Left ventricle myocardium superior (tissue), 1 donor: Measurements from ENCODE around the gene KCNJ6. TPM values are rescaled to one million over a fixed set of nuclear protein-coding genes. Genes with fewer than 3 reads are reported as not detected.

Experiments
- ATAC-seq: fragments of 200-7000 bp; cut with Tn5 transposase; one replicate; pipeline ENCODE4 v1.9.1; 2020; ENCODE audit warnings: mild to moderate bottlenecking, moderate library complexity
- DNase-seq: peaks from one replicate; pipeline ENCODE4 v3.0.0-alpha.2; 2020
- intact Hi-C: fragments of 100-400 bp; cut with micrococcal nuclease; formaldehyde crosslinking; loops from one replicate; pipeline ENCODE4 v1.11.0; 2022
- total RNA-seq: library from RNA; stranded (reverse); fragmentation: NEBNext Ultra II Directional; extraction: Animal tissue kit (Norgen Biotek cat#: 25700); gene quantifications from one replicate; pipeline ENCODE4 v1.2.1, GENCODE V29; 2021
- donor health status: DM: no; HTN: yes; CAD: no; lungs with severe emphysema.

Gene KCNJ6
- total RNA-seq, 1 donor from 2014 or later, result not detected

GRCh38 chr21:37871121-37871862 lies 45.0 kb downstream of the KCNJ6 start:
- intact Hi-C loops, result no loop called here
- ATAC-seq, result no peak

GRCh38 chr21:37870221-37870620 lies 46.0 kb downstream of the KCNJ6 start:
- intact Hi-C loops, result no loop called here
- no peak for ATAC-seq
- DNase-seq, result no peak

More at GRCh38 chr21:37871121-37871862, 45.0 kb downstream of the KCNJ6 start:
- no peak for DNase-seq

- intact Hi-C loops, result no loop called here
- ATAC-seq (no peak), DNase-seq (no peak)
These were observed 46.6 kb downstream of the KCNJ6 start for GRCh38 chr21:37869661-37870060.

- intact Hi-C loops, result no loop called here
- no peak for ATAC-seq
- no peak for DNase-seq
These were observed 47.6 kb downstream of the KCNJ6 start for GRCh38 chr21:37868446-37869295.

- ATAC-seq (peak; percentile 67), DNase-seq (no peak)
- intact Hi-C loops, result no loop called here
These were observed 50.2 kb downstream of the KCNJ6 start for GRCh38 chr21:37866027-37866426.

GRCh38 chr21:37865156-37865555 lies 51.1 kb downstream of the KCNJ6 start:
- DNase-seq (no peak), ATAC-seq (no peak)
- intact Hi-C loops, result no loop called here

GRCh38 chr21:37863842-37864241 lies 52.4 kb downstream of the KCNJ6 start:
- ATAC-seq, result no peak
- DNase-seq, result no peak
- intact Hi-C loops, result no loop called here

- ATAC-seq (peak; percentile 73), DNase-seq (no peak)
- intact Hi-C loops, result no loop called here
These were observed 53.7 kb downstream of the KCNJ6 start for GRCh38 chr21:37862536-37862935.

GRCh38 chr21:37861561-37861960 lies 54.7 kb downstream of the KCNJ6 start:
- DNase-seq (no peak), ATAC-seq (no peak)
- intact Hi-C loops, result no loop called here

- intact Hi-C loops, result no loop called here
- ATAC-seq, result no peak
These were observed 55.8 kb downstream of the KCNJ6 start for GRCh38 chr21:37860416-37860815.

GRCh38 chr21:37855647-37856625 lies 60.3 kb downstream of the KCNJ6 start:
- ATAC-seq (no peak), DNase-seq (no peak)
- intact Hi-C loops, result no loop called here

More at GRCh38 chr21:37860416-37860815, 55.8 kb downstream of the KCNJ6 start:
- no peak for DNase-seq

- intact Hi-C loops, result no loop called here
- ATAC-seq, result no peak
These were observed 61.0 kb downstream of the KCNJ6 start for GRCh38 chr21:37855271-37855646.

GRCh38 chr21:37849506-37850102 lies 66.7 kb downstream of the KCNJ6 start:
- DNase-seq (no peak), ATAC-seq (no peak)
- intact Hi-C loops, result no loop called here

More at GRCh38 chr21:37855271-37855646, 61.0 kb downstream of the KCNJ6 start:
- no peak for DNase-seq

- no peak for ATAC-seq
- no peak for DNase-seq
- intact Hi-C loops, result no loop called here
These were observed 67.4 kb downstream of the KCNJ6 start for GRCh38 chr21:37848721-37849490.

- ATAC-seq (no peak), DNase-seq (no peak)
- intact Hi-C loops, result no loop called here
These were observed 70.7 kb downstream of the KCNJ6 start for GRCh38 chr21:37845535-37845934.

GRCh38 chr21:37843191-37843590 lies 73.1 kb downstream of the KCNJ6 start:
- intact Hi-C loops, result no loop called here
- ATAC-seq, result no peak
- no peak for DNase-seq

GRCh38 chr21:37842163-37842919 lies 73.9 kb downstream of the KCNJ6 start:
- no peak for ATAC-seq
- no peak for DNase-seq
- intact Hi-C loops, result no loop called here
